ENCODE results near the gene MCRIP2. TPM values are rescaled to one million over a fixed set of nuclear protein-coding genes. Genes with fewer than 3 reads are reported as not detected.

MCRIP2 gene
- total RNA-seq, 1 donor from 2014 or later, result 2.9 TPM

GRCh38 chr16:609316-609715 lies 32.3 kb upstream of the MCRIP2 start:
- H3K27me3 Mint-ChIP-seq (ENCODE audit: unreplicated experiment), result peaks cover 8% of the 10 kb centered on the region
- H3K36me3 Mint-ChIP-seq (ENCODE audit: low read depth, unreplicated experiment), result peaks cover 14% of the 10 kb centered on the region
- no peak overlapping the region for H3K4me3 Mint-ChIP-seq (ENCODE audit: unreplicated experiment)
- TF ChIP-seq CTCF (IDR thresholded peaks at IDR 0.05; ENCODE audit: unreplicated experiment), result no peak
- DNase-seq (ENCODE audit: low spot score), result no peak
- no peaks in the 10 kb centered on the region for H3K4me1 Mint-ChIP-seq (ENCODE audit: unreplicated experiment)
- no peak overlapping the region for H3K27ac Mint-ChIP-seq (ENCODE audit: unreplicated experiment)
- no peaks in the 10 kb centered on the region for H3K9me3 Mint-ChIP-seq (ENCODE audit: unreplicated experiment)

- no peak overlapping the region for H3K27ac Mint-ChIP-seq (ENCODE audit: unreplicated experiment)
- no peak overlapping the region for H3K4me3 Mint-ChIP-seq (ENCODE audit: unreplicated experiment)
- H3K36me3 Mint-ChIP-seq (ENCODE audit: low read depth, unreplicated experiment), result peaks cover 16% of the 10 kb centered on the region
- no peaks in the 10 kb centered on the region for H3K9me3 Mint-ChIP-seq (ENCODE audit: unreplicated experiment)
- no peak for TF ChIP-seq CTCF (IDR thresholded peaks at IDR 0.05; ENCODE audit: unreplicated experiment)
- no peaks in the 10 kb centered on the region for H3K4me1 Mint-ChIP-seq (ENCODE audit: unreplicated experiment)
- H3K27me3 Mint-ChIP-seq (ENCODE audit: unreplicated experiment), result peaks cover 8% of the 10 kb centered on the region
- no peak for DNase-seq (ENCODE audit: low spot score)
These were observed 31.6 kb upstream of the MCRIP2 start for GRCh38 chr16:609984-610383.

DNA sequence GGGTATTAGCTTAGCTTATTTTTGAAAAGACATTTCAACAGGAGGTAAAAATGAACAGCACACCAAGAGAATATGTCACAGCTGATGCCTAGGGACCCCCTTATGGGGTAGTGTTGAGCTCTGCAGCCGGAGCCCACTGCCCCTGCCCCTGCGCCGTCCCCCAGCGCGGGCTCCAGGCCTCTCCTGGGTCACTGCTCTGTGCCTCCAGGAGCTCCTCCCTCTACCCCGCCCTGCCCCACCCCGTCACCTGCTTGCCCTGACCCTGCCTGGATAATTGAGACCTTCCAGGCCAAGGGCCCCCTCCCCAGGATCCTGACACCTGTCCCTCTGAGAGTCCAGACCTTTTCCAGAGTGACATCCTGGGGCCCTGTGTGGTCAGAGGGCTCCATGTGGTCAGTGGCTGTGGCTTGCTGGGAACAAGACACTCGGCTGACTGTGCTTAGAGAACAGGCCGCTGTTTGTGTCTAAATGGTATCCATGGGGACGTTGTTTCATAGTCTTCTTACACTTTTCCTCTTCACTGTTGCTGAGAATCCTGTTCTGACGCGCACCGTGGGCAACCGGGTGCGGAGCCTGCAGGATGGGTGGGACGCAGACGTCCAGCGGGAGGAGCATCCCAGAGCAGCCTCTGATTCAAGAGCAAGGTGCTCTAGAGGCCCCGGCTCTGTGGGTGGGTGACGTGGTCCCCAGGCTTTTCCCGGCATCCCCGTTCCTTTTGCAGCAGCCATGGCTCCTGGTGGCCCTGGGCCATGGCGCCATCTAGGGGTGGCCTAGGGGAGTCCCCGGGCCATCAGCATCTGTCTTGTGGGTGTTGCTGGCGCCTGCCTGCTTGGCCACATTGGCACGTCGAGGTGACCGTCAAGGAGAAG lies 30.9 kb upstream of the MCRIP2 start:
- H3K4me1 Mint-ChIP-seq (ENCODE audit: unreplicated experiment), result no peaks in the 10 kb centered on the region
- TF ChIP-seq CTCF (IDR thresholded peaks at IDR 0.05; ENCODE audit: unreplicated experiment), result peak; percentile 56
- no peak overlapping the region for H3K27ac Mint-ChIP-seq (ENCODE audit: unreplicated experiment)
- H3K9me3 Mint-ChIP-seq (ENCODE audit: unreplicated experiment), result no peaks in the 10 kb centered on the region
- H3K36me3 Mint-ChIP-seq (ENCODE audit: low read depth, unreplicated experiment), result peaks cover 9% of the 10 kb centered on the region
- H3K4me3 Mint-ChIP-seq (ENCODE audit: unreplicated experiment), result no peak overlapping the region
- peaks cover 8% of the 10 kb centered on the region for H3K27me3 Mint-ChIP-seq (ENCODE audit: unreplicated experiment)
- DNase-seq (ENCODE audit: low spot score), result peak; percentile 75

- Mint-ChIP-seq H3K27ac (ENCODE audit: unreplicated experiment) (no peak overlapping the region), H3K4me1 (ENCODE audit: unreplicated experiment) (no peaks in the 10 kb centered on the region), H3K27me3 (ENCODE audit: unreplicated experiment) (peaks cover 10% of the 10 kb centered on the region), H3K9me3 (ENCODE audit: unreplicated experiment) (no peaks in the 10 kb centered on the region), H3K4me3 (ENCODE audit: unreplicated experiment) (no peak overlapping the region), H3K36me3 (ENCODE audit: low read depth, unreplicated experiment) (peaks cover 8% of the 10 kb centered on the region)
- DNase-seq (ENCODE audit: low spot score), result no peak
- no peak for TF ChIP-seq CTCF (IDR thresholded peaks at IDR 0.05; ENCODE audit: unreplicated experiment)
These were observed 26.5 kb upstream of the MCRIP2 start for GRCh38 chr16:615122-615521.
